ENCODE results near the gene CXorf49.
"Not testable (repeated sequence)": the region's sequence is repeated elsewhere in the genome, so short reads cannot be mapped to it uniquely, and the experiment has no call there.

DNA sequence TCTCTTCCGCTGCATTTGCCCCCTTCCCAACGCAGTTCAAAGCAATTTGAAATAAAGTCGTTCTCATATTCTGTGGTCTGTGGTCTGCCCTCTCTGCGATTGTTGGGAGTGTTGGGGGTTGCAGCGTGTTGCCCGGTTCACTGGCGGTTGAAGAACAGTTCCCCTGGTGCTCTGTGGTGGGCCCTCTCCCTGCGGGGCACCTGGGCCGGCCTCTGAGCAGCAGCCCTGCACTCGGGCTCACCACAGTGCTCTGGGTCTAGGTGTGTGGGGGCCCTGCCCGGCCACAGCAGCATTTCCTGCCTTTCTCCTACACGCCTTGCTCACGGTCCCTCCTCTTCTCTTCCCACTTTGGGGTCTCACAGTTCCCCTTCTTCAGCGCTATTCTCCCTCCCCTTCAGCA, 49.0 kb upstream of the CXorf49 start:
- TF ChIP-seq, protein P1, sequence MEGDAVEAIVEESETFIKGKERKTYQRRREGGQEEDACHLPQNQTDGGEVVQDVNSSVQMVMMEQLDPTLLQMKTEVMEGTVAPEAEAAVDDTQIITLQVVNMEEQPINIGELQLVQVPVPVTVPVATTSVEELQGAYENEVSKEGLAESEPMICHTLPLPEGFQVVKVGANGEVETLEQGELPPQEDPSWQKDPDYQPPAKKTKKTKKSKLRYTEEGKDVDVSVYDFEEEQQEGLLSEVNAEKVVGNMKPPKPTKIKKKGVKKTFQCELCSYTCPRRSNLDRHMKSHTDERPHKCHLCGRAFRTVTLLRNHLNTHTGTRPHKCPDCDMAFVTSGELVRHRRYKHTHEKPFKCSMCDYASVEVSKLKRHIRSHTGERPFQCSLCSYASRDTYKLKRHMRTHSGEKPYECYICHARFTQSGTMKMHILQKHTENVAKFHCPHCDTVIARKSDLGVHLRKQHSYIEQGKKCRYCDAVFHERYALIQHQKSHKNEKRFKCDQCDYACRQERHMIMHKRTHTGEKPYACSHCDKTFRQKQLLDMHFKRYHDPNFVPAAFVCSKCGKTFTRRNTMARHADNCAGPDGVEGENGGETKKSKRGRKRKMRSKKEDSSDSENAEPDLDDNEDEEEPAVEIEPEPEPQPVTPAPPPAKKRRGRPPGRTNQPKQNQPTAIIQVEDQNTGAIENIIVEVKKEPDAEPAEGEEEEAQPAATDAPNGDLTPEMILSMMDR (IDR thresholded peaks at IDR 0.05) = not testable (repeated sequence)
- TF ChIP-seq POLR2A (IDR thresholded peaks at IDR 0.05) = not testable (repeated sequence)
